NCI-H1105 treated with DMSO at 0.1 percent for 48 hours (cell line): ENCODE measurements around the gene SYNJ2.

ENCODE experiments used
- DNase-seq: peaks from one replicate; lab custom pipeline; 2025; lab: John Stamatoyannopoulos, UW

Gene SYNJ2

GRCh38 chr6:158059108-158059507, 77.4 kb downstream of the SYNJ2 start:
- no peak for DNase-seq

- peak; percentile 84 for DNase-seq
These were observed 79.0 kb downstream of the SYNJ2 start for GRCh38 chr6:158060455-158061360.

- DNase-seq, result no peak
These were observed 79.7 kb downstream of the SYNJ2 start for GRCh38 chr6:158061361-158061708.

GRCh38 chr6:158061709-158062461, 80.2 kb downstream of the SYNJ2 start:
- DNase-seq, result no peak

- no peak for DNase-seq
These were observed 82.1 kb downstream of the SYNJ2 start for GRCh38 chr6:158063736-158064135.

GRCh38 chr6:158064725-158065251, 83.1 kb downstream of the SYNJ2 start:
- no peak for DNase-seq

GRCh38 chr6:158066136-158066781, 84.6 kb downstream of the SYNJ2 start:
- no peak for DNase-seq

GRCh38 chr6:158067436-158068015, 85.9 kb downstream of the SYNJ2 start:
- DNase-seq, result no peak

GRCh38 chr6:158068156-158068892, 86.7 kb downstream of the SYNJ2 start:
- no peak for DNase-seq

- peak; percentile 81 for DNase-seq
These were observed 87.5 kb downstream of the SYNJ2 start for GRCh38 chr6:158068893-158069799.

GRCh38 chr6:158069800-158070195, 88.1 kb downstream of the SYNJ2 start:
- DNase-seq, result no peak

- no peak for DNase-seq
These were observed 88.8 kb downstream of the SYNJ2 start for GRCh38 chr6:158070513-158070912.

GRCh38 chr6:158071121-158072082, 89.7 kb downstream of the SYNJ2 start:
- DNase-seq, result no peak

- DNase-seq, result peak; percentile 73
These were observed 90.5 kb downstream of the SYNJ2 start for GRCh38 chr6:158072083-158072721.

- peak; percentile 79 for DNase-seq
These were observed 92.1 kb downstream of the SYNJ2 start for GRCh38 chr6:158073776-158074175.

GRCh38 chr6:158076548-158076947, 94.9 kb downstream of the SYNJ2 start:
- no peak for DNase-seq

GRCh38 chr6:158077676-158078075, 96.0 kb downstream of the SYNJ2 start:
- no peak for DNase-seq

- no peak for DNase-seq
These were observed 96.7 kb downstream of the SYNJ2 start for GRCh38 chr6:158078320-158078719.
